Measurements from ENCODE around the gene SLC22A5.

SLC22A5 gene

GRCh38 chr5:132389051-132389331 lies 19.5 kb downstream of the SLC22A5 start:
- in situ Hi-C loops (cut with HindIII; ENCODE audit: low sequenced_read_pairs) = loop anchor here (5.0 to 10.0 kb wide), 2 partner anchors 88 to 496 kb away; no protein-coding TSS in a partner anchor
- H3K4me3 ChIP-seq (ENCODE audit: low read depth, low read length) = no peak overlapping the region
- no peak for TF ChIP-seq CTCF (IDR thresholded peaks at IDR 0.05; ENCODE audit: low read depth, low read length, missing control alignments)
- no peak for DNase-seq (ENCODE audit: low read depth)

GRCh38 chr5:132389585-132390286 lies 20.2 kb downstream of the SLC22A5 start:
- DNase-seq (ENCODE audit: low read depth) = peak; percentile 100
- in situ Hi-C loops (cut with HindIII; ENCODE audit: low sequenced_read_pairs) = loop anchor here (5.0 to 10.0 kb wide), 2 partner anchors 88 to 495 kb away; no protein-coding TSS in a partner anchor
- H3K4me3 ChIP-seq (ENCODE audit: low read depth, low read length) = no peak overlapping the region
- TF ChIP-seq CTCF (IDR thresholded peaks at IDR 0.05; ENCODE audit: low read depth, low read length, missing control alignments) = no peak

GRCh38 chr5:132391247-132391646 lies 21.7 kb downstream of the SLC22A5 start:
- no peak for TF ChIP-seq CTCF (IDR thresholded peaks at IDR 0.05; ENCODE audit: low read depth, low read length, missing control alignments)
- no peak for DNase-seq (ENCODE audit: low read depth)
- in situ Hi-C loops (cut with HindIII; ENCODE audit: low sequenced_read_pairs) = no loop called here
- no peak overlapping the region for H3K4me3 ChIP-seq (ENCODE audit: low read depth, low read length)

GRCh38 chr5:132391870-132392269 lies 22.4 kb downstream of the SLC22A5 start:
- no peak for TF ChIP-seq CTCF (IDR thresholded peaks at IDR 0.05; ENCODE audit: low read depth, low read length, missing control alignments)
- in situ Hi-C loops (cut with HindIII; ENCODE audit: low sequenced_read_pairs) = no loop called here
- H3K4me3 ChIP-seq (ENCODE audit: low read depth, low read length) = no peak overlapping the region
- no peak for DNase-seq (ENCODE audit: low read depth)

DNA sequence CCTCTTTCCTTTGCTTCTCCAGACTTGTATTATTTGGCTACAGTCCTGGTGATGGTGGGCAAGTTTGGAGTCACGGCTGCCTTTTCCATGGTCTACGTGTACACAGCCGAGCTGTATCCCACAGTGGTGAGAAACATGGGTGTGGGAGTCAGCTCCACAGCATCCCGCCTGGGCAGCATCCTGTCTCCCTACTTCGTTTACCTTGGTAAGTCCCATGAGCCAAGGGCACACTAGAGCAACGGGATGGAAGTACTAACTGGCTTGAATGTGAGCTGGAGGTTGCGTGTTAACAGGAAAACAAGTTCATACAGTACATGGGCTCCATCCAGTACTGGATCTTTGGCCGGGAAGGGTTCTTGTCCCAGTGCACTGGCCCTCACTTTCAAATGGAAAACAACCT lies 22.9 kb downstream of the SLC22A5 start:
- no peak for DNase-seq (ENCODE audit: low read depth)
- in situ Hi-C loops (cut with HindIII; ENCODE audit: low sequenced_read_pairs) = no loop called here
- no peak overlapping the region for H3K4me3 ChIP-seq (ENCODE audit: low read depth, low read length)
- no peak for TF ChIP-seq CTCF (IDR thresholded peaks at IDR 0.05; ENCODE audit: low read depth, low read length, missing control alignments)

DNA sequence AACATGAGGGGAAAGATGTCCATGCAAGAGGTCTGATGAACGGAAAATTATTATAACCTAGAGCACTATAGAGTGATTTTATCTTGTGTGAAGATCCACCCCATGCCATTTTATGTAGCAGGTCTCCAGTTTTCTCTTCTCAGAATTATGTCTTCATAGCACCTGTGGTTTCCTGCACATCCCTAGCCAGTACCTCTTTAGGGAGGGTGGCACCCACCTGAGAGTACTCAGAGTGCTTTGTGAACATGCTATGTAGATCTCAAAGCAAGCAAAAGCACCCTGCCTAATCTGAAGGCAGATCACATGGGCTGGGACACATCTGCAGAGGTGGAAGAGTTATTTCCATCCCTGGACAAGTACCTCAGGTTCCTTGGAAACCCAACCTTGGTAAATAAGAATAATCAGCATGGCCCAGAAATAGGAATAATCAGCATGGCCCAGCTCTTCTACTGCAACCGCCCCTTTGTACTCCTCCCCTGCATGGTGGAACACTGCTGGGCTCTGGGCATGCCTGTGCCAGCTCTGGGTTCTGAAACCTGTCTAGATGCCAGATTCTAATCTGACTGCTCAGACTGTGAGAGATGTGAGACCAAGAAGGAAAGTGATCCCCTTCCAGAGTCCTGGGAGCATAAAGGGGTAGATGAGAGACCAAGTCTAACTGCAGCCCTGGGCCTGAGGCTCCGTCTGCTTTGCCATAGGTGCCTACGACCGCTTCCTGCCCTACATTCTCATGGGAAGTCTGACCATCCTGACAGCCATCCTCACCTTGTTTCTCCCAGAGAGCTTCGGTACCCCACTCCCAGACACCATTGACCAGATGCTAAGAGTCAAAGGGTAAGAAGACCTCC lies 23.7 kb downstream of the SLC22A5 start:
- in situ Hi-C loops (cut with HindIII; ENCODE audit: low sequenced_read_pairs) = no loop called here
- TF ChIP-seq CTCF (IDR thresholded peaks at IDR 0.05; ENCODE audit: low read depth, low read length, missing control alignments) = no peak
- no peak overlapping the region for H3K4me3 ChIP-seq (ENCODE audit: low read depth, low read length)
- DNase-seq (ENCODE audit: low read depth) = no peak

All from astrocyte of the cerebellum (primary cell).